ENCODE measurements around the gene UBL7. TPM values are rescaled to one million over a fixed set of nuclear protein-coding genes. Genes with fewer than 3 reads are reported as not detected.

UBL7 gene
- total and polyA plus RNA-seq, 8 donors: 16.0 to 30.2 (median 19.1) TPM

- no peak for ATAC-seq
- H3K27me3 ChIP-seq: no peaks in the 10 kb centered on the region
- H3K36me3 ChIP-seq: no peaks in the 10 kb centered on the region
- no peak overlapping the region for H3K4me3 ChIP-seq
- intact Hi-C loops (cut with DNase I): no loop called here
- no peak for FAIRE-seq
- no peak for TF ChIP-seq CTCF (IDR thresholded peaks at IDR 0.05)
- no peaks in the 10 kb centered on the region for H3K4me1 ChIP-seq
- H3K9me3 ChIP-seq: no peaks in the 10 kb centered on the region
- WGBS, 2 donors: 93 to 98% methylated on average over 12 of the region's 12 CpGs
- DNase-seq: no peak
- H3K27ac ChIP-seq: no peak overlapping the region
Observed at GRCh38 chr15:74470631-74471395, 9.9 kb upstream of the UBL7 start.

- TF ChIP-seq CTCF (IDR thresholded peaks at IDR 0.05): no peak
- intact Hi-C loops (cut with DNase I): no loop called here
- Histone ChIP-seq H3K27ac (no peak overlapping the region), H3K4me3 (no peak overlapping the region), H3K27me3 (no peaks in the 10 kb centered on the region), H3K9me3 (no peaks in the 10 kb centered on the region), H3K4me1 (no peaks in the 10 kb centered on the region), H3K36me3 (no peaks in the 10 kb centered on the region)
- FAIRE-seq (no peak), ATAC-seq (no peak), DNase-seq (no peak)
- WGBS, 2 donors: 95% methylated on average over 6 of the region's 6 CpGs
Observed at GRCh38 chr15:74468341-74469032, 7.5 kb upstream of the UBL7 start.

GRCh38 chr15:74466570-74466969 is 5.6 kb upstream of the UBL7 start:
- H3K9me3 ChIP-seq: no peaks in the 10 kb centered on the region
- no peaks in the 10 kb centered on the region for H3K36me3 ChIP-seq
- intact Hi-C loops (cut with DNase I): no loop called here
- FAIRE-seq: no peak
- H3K27me3 ChIP-seq: no peaks in the 10 kb centered on the region
- H3K4me1 ChIP-seq: peaks cover 0 to 9% (median 0%) of the 10 kb centered on the region in 3 donors
- 96 to 100% methylated on average over 1 of the region's 1 CpG for WGBS, 2 donors
- TF ChIP-seq CTCF (IDR thresholded peaks at IDR 0.05): no peak
- H3K27ac ChIP-seq: no peak overlapping the region
- no peak for ATAC-seq
- no peak for DNase-seq
- no peak overlapping the region for H3K4me3 ChIP-seq

GRCh38 chr15:74464897-74465296 is 3.9 kb upstream of the UBL7 start:
- DNase-seq: no peak
- Histone ChIP-seq H3K27ac (no peak overlapping the region), H3K9me3 (no peaks in the 10 kb centered on the region), H3K27me3 (no peaks in the 10 kb centered on the region), H3K4me3 (no peak overlapping the region), H3K4me1 (peaks cover 0 to 15% (median 0%) of the 10 kb centered on the region in 3 donors), H3K36me3 (no peaks in the 10 kb centered on the region)
- intact Hi-C loops (cut with DNase I): no loop called here
- TF ChIP-seq CTCF (IDR thresholded peaks at IDR 0.05): no peak
- no peak for ATAC-seq
- no peak for FAIRE-seq
- 89 to 94% methylated on average over 2 of the region's 2 CpGs for WGBS, 2 donors

- H3K4me3 ChIP-seq: no peak overlapping the region
- FAIRE-seq (no peak), DNase-seq (no peak), ATAC-seq (no peak)
- H3K27me3 ChIP-seq: no peaks in the 10 kb centered on the region
- no peak overlapping the region for H3K27ac ChIP-seq
- H3K4me1 ChIP-seq: peaks cover 0 to 15% (median 0%) of the 10 kb centered on the region in 3 donors
- H3K36me3 ChIP-seq: no peaks in the 10 kb centered on the region
- no peaks in the 10 kb centered on the region for H3K9me3 ChIP-seq
- intact Hi-C loops (cut with DNase I): no loop called here
- WGBS, 2 donors: 74 to 86% methylated on average over 2 of the region's 2 CpGs
- no peak for TF ChIP-seq CTCF (IDR thresholded peaks at IDR 0.05)
Observed at GRCh38 chr15:74464216-74464615, 3.3 kb upstream of the UBL7 start.
